AG10803 (cell line): ENCODE measurements around the gene NDUFV2.

Source experiments
- DNase-seq: peaks from one replicate; pipeline ENCODE4 v3.0.0; 2010; ENCODE audit warnings: low read depth
- H3K4me3 ChIP-seq: 2 replicates; pipeline ENCODE4 v1.5.1; 2011; ENCODE audit warnings: mild to moderate bottlenecking, low read length, control low read depth
- CTCF ChIP-seq: conservative IDR thresholded peaks from 2 replicates; pipeline ENCODE4 v1.5.1; 2011; ENCODE audit warnings: mild to moderate bottlenecking, low read length, control low read depth, inconsistent platforms

NDUFV2 gene

GRCh38 chr18:9182852-9183399, 80.4 kb downstream of the NDUFV2 start:
- no peak for DNase-seq
- H3K4me3 ChIP-seq: no peak overlapping the region
- TF ChIP-seq CTCF: no peak
